Muscle of back (tissue), 11 donors: Measurements from ENCODE around the gene ST7. TPM values are rescaled to one million over a fixed set of nuclear protein-coding genes. Genes with fewer than 3 reads are reported as not detected.

ENCODE experiments used
- DNase-seq, 3 donors: peaks; one replicate each; pipeline versions ENCODE4 v3.0.0 to v3.0.0-alpha.2; 2013
- polyA plus RNA-seq, 10 donors: library from polyadenylated mRNA; unstranded; fragments of 120-200 nt; gene quantifications; one replicate each; pipeline ENCODE4 v1.2.1, GENCODE V29; 2013; ENCODE audit not compliant: insufficient read length in 10 of 10

ST7 gene
- polyA plus RNA-seq, 10 donors: 13.8 to 23.3 (median 16.7) TPM

GRCh38 chr7:117127585-117128168 lies 174.4 kb downstream of the ST7 start:
- DNase-seq: peak; percentile 55 to 71 (median 61)

- peak in 1 of 3 donors; percentile 35 for DNase-seq
These were observed 176.2 kb downstream of the ST7 start for GRCh38 chr7:117129521-117129955.

GRCh38 chr7:117130262-117130661 lies 177.0 kb downstream of the ST7 start:
- no peak for DNase-seq

- peak in 1 of 3 donors; percentile 72 for DNase-seq
These were observed 179.2 kb downstream of the ST7 start for GRCh38 chr7:117132321-117133120.

- no peak for DNase-seq
These were observed 179.8 kb downstream of the ST7 start for GRCh38 chr7:117133125-117133524.

GRCh38 chr7:117134411-117134810 lies 181.1 kb downstream of the ST7 start:
- no peak for DNase-seq

GRCh38 chr7:117134889-117135552 lies 181.7 kb downstream of the ST7 start:
- DNase-seq: no peak

- DNase-seq: no peak
These were observed 182.2 kb downstream of the ST7 start for GRCh38 chr7:117135553-117135891.

GRCh38 chr7:117137868-117138267 lies 184.6 kb downstream of the ST7 start:
- DNase-seq: peak in 1 of 3 donors; percentile 40

- no peak for DNase-seq
These were observed 185.2 kb downstream of the ST7 start for GRCh38 chr7:117138495-117138894.

- no peak for DNase-seq
These were observed 185.7 kb downstream of the ST7 start for GRCh38 chr7:117138981-117139380.

- no peak for DNase-seq
These were observed 186.2 kb downstream of the ST7 start for GRCh38 chr7:117139397-117139984.

GRCh38 chr7:117140921-117141320 lies 187.6 kb downstream of the ST7 start:
- no peak for DNase-seq

GRCh38 chr7:117143066-117143465 lies 189.8 kb downstream of the ST7 start:
- DNase-seq: no peak

GRCh38 chr7:117143580-117143979 lies 190.3 kb downstream of the ST7 start:
- no peak for DNase-seq

- no peak for DNase-seq
These were observed 192.0 kb downstream of the ST7 start for GRCh38 chr7:117145333-117145732.

- DNase-seq: no peak
These were observed 192.8 kb downstream of the ST7 start for GRCh38 chr7:117146059-117146458.

GRCh38 chr7:117146511-117146910 lies 193.2 kb downstream of the ST7 start:
- no peak for DNase-seq

GRCh38 chr7:117148971-117149370 lies 195.7 kb downstream of the ST7 start:
- DNase-seq: no peak

GRCh38 chr7:117149692-117150091 lies 196.4 kb downstream of the ST7 start:
- no peak for DNase-seq

- no peak for DNase-seq
These were observed 199.1 kb downstream of the ST7 start for GRCh38 chr7:117152213-117153007.
